Hepatocyte (in vitro differentiated cells): ENCODE results near the gene FER1L5. TPM values are rescaled to one million over a fixed set of nuclear protein-coding genes. Genes with fewer than 3 reads are reported as not detected.

Experiments used
- DNase-seq: peaks from one replicate; pipeline ENCODE4 v3.0.0-alpha.2; 2016; ENCODE audit warnings: low spot score
- H2AFZ ChIP-seq: fragments of 200-600 bp; sonication (generic); 2 replicates; pipeline ENCODE4 v1.6.0; 2016; ENCODE audit warnings: antibody characterized with exemption, mild to moderate bottlenecking
- H3K27ac ChIP-seq: fragments of 200-600 bp; sonication (generic); 2 replicates; pipeline ENCODE4 v1.5.1; 2016; ENCODE audit warnings: mild to moderate bottlenecking
- H3K27me3 ChIP-seq: fragments of 200-600 bp; sonication (generic); 2 replicates; pipeline ENCODE4 v1.6.1; 2016
- H3K36me3 ChIP-seq: fragments of 200-600 bp; sonication (generic); replicated peaks from 2 replicates; pipeline ENCODE4 v1.5.1; 2016; ENCODE audit warnings: low read depth; ENCODE audit not compliant: insufficient read depth
- H3K4me1 ChIP-seq: fragments of 200-600 bp; sonication (generic); 2 replicates; pipeline ENCODE4 v1.5.1; 2016; ENCODE audit warnings: mild to moderate bottlenecking, moderate library complexity; ENCODE audit not compliant: insufficient read depth
- H3K4me2 ChIP-seq: fragments of 200-600 bp; sonication (generic); 2 replicates; pipeline ENCODE4 v1.6.0; 2016
- H3K4me3 ChIP-seq: fragments of 200-600 bp; sonication (generic); 2 replicates; pipeline ENCODE4 v1.5.1; 2016; ENCODE audit warnings: mild to moderate bottlenecking
- H3K79me2 ChIP-seq: fragments of 200-600 bp; sonication (generic); 2 replicates; pipeline ENCODE4 v1.6.0; 2017; ENCODE audit warnings: mild to moderate bottlenecking
- H3K9me2 ChIP-seq: fragments of 200-600 bp; sonication (generic); replicated peaks from 2 replicates; pipeline ENCODE4 v1.6.0; 2017; ENCODE audit warnings: mild to moderate bottlenecking; ENCODE audit not compliant: insufficient read depth
- H3K9me3 ChIP-seq: fragments of 200-600 bp; sonication (generic); 2 replicates; pipeline ENCODE4 v1.5.1; 2016; ENCODE audit warnings: low read depth, mild to moderate bottlenecking
- H4K20me1 ChIP-seq: fragments of 200-600 bp; sonication (generic); 2 replicates; pipeline ENCODE4 v1.6.0; 2016; ENCODE audit warnings: mild to moderate bottlenecking; ENCODE audit not compliant: insufficient read depth, poor library complexity, severe bottlenecking
- EZH2 ChIP-seq: fragments of 200-600 bp; sonication (generic); IDR thresholded peaks from 2 replicates; pipeline ENCODE4 v1.6.1; 2016; ENCODE audit warnings: antibody characterized with exemption, mild to moderate bottlenecking, borderline replicate concordance
- EZH2phosphoT487 ChIP-seq: fragments of 200-600 bp; sonication (generic); IDR thresholded peaks from one replicate; pipeline ENCODE4 v1.6.1; 2018; ENCODE audit warnings: antibody characterized with exemption, mild to moderate bottlenecking, low read depth, moderate library complexity; ENCODE audit not compliant: unreplicated experiment, severe bottlenecking
- WGBS: methylation state at CpG from one replicate; pipeline ENCODE4 v1.1.6; 2016; ENCODE audit warnings: low lambda C conversion rate; ENCODE audit errors: missing lambda C conversion rate; 5-methylcytosine and 5-hydroxymethylcytosine counted together
- polyA plus RNA-seq: library from polyadenylated mRNA; unstranded; fragments of >200 nt; fragmentation: Nextera tagmentation; extraction: Ambion mirVana; gene quantifications from 2 replicates; pipeline ENCODE4 v1.2.1, GENCODE V29; 2016
- total RNA-seq: library from RNA; depleted of rRNA; stranded (reverse); fragments of >200 nt; gene quantifications from 2 replicates; pipeline ENCODE4 v1.2.3, GENCODE V29; 2014
- TF ChIP-seq, protein P1 (sequence below): fragments of 200-600 bp; sonication (generic); IDR thresholded peaks from 2 replicates; pipeline ENCODE4 v1.5.1; 2016; ENCODE audit warnings: antibody characterized with exemption, mild to moderate bottlenecking; ENCODE audit not compliant: poor library complexity

Gene FER1L5
- total and polyA plus RNA-seq, 2 experiments from 2014 or later, result 0.10 to 0.33 TPM

DNA sequence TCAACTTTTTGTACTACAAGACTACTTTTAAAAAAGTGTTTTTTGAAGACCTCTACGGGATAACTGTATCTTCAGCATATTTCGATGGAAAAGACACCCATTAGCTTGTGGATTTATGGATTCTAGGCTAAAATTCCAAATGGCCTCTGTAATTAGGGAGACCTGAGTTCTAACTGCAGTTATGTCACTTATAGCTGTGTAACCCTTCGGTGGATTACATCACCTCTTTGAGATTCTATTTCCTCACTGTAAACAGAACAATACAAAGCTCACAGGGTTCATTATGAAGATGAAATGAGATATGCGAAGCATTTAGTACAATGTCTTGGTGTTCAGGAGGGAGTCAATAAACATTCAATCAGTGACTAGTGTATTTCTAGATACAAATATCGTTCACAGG is 73.1 kb downstream of the FER1L5 start:
- H3K36me3 ChIP-seq, result no peaks in the 10 kb centered on the region

DNA sequence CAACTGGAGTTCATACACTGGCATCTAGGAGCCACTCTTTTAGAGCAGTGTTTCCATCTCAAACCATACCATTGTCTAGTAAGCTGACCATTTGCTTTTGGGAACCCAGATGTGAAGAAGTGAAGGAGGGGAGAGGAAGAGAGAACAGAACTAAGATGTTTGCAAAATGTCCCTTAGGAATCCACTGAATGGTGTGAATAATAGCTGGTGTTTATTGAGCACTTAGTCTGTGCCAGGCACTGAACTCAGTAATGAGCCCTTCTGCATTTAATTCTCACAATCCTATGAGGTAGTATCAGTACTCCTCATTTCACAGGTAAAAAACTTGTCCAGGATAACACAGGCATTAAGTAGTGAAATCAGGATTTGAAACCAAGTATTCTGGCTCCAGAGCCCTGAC is 73.8 kb downstream of the FER1L5 start:
- no peaks in the 10 kb centered on the region for H3K36me3 ChIP-seq
- no peak overlapping the region for H3K4me3 ChIP-seq
- no peak overlapping the region for H3K4me2 ChIP-seq
- TF ChIP-seq EZH2 (no peak), EZH2phosphoT487 (no peak)
- TF ChIP-seq, protein P1, sequence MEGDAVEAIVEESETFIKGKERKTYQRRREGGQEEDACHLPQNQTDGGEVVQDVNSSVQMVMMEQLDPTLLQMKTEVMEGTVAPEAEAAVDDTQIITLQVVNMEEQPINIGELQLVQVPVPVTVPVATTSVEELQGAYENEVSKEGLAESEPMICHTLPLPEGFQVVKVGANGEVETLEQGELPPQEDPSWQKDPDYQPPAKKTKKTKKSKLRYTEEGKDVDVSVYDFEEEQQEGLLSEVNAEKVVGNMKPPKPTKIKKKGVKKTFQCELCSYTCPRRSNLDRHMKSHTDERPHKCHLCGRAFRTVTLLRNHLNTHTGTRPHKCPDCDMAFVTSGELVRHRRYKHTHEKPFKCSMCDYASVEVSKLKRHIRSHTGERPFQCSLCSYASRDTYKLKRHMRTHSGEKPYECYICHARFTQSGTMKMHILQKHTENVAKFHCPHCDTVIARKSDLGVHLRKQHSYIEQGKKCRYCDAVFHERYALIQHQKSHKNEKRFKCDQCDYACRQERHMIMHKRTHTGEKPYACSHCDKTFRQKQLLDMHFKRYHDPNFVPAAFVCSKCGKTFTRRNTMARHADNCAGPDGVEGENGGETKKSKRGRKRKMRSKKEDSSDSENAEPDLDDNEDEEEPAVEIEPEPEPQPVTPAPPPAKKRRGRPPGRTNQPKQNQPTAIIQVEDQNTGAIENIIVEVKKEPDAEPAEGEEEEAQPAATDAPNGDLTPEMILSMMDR, result no peak
- no peak overlapping the region for H3K27ac ChIP-seq
- H3K4me1 ChIP-seq, result no peaks in the 10 kb centered on the region
- H3K27me3 ChIP-seq, result no peaks in the 10 kb centered on the region
- H2AFZ ChIP-seq, result no peak overlapping the region
- no peaks in the 10 kb centered on the region for H4K20me1 ChIP-seq
- H3K9me3 ChIP-seq, result no peaks in the 10 kb centered on the region
- DNase-seq, result no peak
- H3K79me2 ChIP-seq, result no peaks in the 10 kb centered on the region
- no peaks in the 10 kb centered on the region for H3K9me2 ChIP-seq

More for the DNA sequence above, 73.1 kb downstream of the FER1L5 start:
- Histone ChIP-seq H3K4me2 (no peak overlapping the region), H3K27me3 (no peaks in the 10 kb centered on the region), H4K20me1 (no peaks in the 10 kb centered on the region), H3K9me3 (no peaks in the 10 kb centered on the region), H3K27ac (no peak overlapping the region), H3K4me3 (no peak overlapping the region), H3K9me2 (no peaks in the 10 kb centered on the region), H2AFZ (no peak overlapping the region), H3K4me1 (no peaks in the 10 kb centered on the region), H3K79me2 (no peaks in the 10 kb centered on the region)
- WGBS, result 91% methylated on average over 5 of the region's 5 CpGs
- no peak for TF ChIP-seq EZH2phosphoT487
- TF ChIP-seq EZH2, result no peak
- TF ChIP-seq, protein P1, result no peak
- no peak for DNase-seq

DNA sequence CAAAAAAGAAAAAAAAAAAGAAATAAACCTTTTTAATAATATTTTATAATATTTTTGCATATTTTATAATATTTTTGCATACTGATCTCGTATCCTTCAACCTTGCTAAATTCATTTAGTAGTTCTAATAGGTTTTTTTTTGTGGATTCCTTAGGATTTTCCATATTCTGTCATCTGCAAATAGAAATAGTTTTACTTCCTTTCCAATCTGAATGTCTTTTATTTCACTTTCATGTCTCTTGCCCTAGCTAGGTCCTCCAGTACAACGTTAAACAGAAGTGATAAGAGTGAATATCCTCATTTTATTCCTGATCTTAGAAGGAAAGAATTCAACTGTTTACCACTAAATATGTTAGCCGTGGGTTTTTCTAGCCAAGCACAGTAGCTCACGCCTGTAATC is 83.6 kb downstream of the FER1L5 start:
- Histone ChIP-seq H3K27ac (no peak overlapping the region), H2AFZ (no peak overlapping the region), H3K4me1 (no peaks in the 10 kb centered on the region), H3K79me2 (no peaks in the 10 kb centered on the region), H4K20me1 (no peaks in the 10 kb centered on the region), H3K9me2 (no peaks in the 10 kb centered on the region), H3K36me3 (no peaks in the 10 kb centered on the region), H3K4me2 (no peak overlapping the region), H3K27me3 (no peaks in the 10 kb centered on the region), H3K4me3 (no peak overlapping the region), H3K9me3 (no peaks in the 10 kb centered on the region)
- WGBS, result 87% methylated on average over 4 of the region's 4 CpGs
- TF ChIP-seq EZH2 (no peak), EZH2phosphoT487 (no peak)
- TF ChIP-seq, protein P1, result no peak
- DNase-seq, result no peak

DNA sequence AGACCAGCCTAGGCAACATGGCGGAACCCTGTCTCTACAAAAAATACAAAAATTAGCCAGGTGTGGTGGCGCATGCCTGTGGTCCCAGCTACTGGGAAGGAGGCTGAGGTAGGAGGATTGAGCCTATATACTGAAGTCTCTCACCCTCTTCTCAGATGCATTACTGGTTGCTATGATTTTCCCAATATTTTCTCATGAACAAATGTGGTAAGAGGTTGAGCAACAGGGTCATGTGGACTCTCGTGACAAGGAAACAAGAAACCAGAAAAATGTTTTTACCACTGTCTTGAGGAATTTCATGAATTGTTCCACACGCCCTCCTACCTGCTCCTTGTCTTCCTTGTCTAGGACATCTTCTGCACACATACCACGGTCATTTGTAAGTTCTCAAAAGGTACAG is 84.9 kb downstream of the FER1L5 start:
- H3K4me3 ChIP-seq, result no peak overlapping the region
- no peaks in the 10 kb centered on the region for H3K9me2 ChIP-seq
- H3K27me3 ChIP-seq, result no peaks in the 10 kb centered on the region
- no peak for DNase-seq
- no peaks in the 10 kb centered on the region for H3K36me3 ChIP-seq
- no peak for TF ChIP-seq EZH2
- no peak for TF ChIP-seq EZH2phosphoT487
- TF ChIP-seq, protein P1, result no peak
- no peak overlapping the region for H2AFZ ChIP-seq
- H3K4me2 ChIP-seq, result no peak overlapping the region
- 97% methylated on average over 5 of the region's 5 CpGs for WGBS
- H3K27ac ChIP-seq, result no peak overlapping the region
- H4K20me1 ChIP-seq, result no peaks in the 10 kb centered on the region
- H3K4me1 ChIP-seq, result no peaks in the 10 kb centered on the region
- no peaks in the 10 kb centered on the region for H3K79me2 ChIP-seq
- H3K9me3 ChIP-seq, result no peaks in the 10 kb centered on the region
